ACHN (cell line): ENCODE data around the gene ZC3H4.
"Not testable (repeated sequence)": the region's sequence is repeated elsewhere in the genome, so short reads cannot be mapped to it uniquely, and the experiment has no call there.

Experiments
- DNase-seq: peaks from one replicate; pipeline ENCODE4 v3.0.0-alpha.2; 2015
- in situ Hi-C: cut with HindIII; loops from 2 replicates; pipeline ENCODE4 v1.10.0; 2017; ENCODE audit warnings: low sequenced_read_pairs, low pct_ligation_motif_present, low pct_unique_long_range_greater_than_20kb

The ZC3H4 gene

DNA sequence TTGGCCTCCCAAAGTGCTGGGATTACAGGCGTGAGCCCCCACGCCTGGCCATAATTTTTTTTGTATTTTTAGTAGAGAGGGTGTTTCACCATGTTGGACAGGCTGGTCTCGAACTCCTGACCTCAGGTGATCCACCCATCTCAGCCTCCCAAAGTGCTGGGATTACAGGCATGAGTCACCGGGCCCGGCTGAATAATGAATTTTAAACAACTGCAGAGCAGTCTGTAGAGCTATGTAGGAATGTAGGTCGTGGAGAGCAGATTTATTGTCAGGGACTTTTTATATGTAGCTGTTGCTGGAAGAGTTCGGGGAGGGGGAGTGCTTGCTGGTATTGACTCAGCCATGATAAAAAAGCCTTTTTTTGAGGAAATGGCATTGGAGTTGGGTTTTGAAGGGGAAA, 27.7 kb upstream of the ZC3H4 start:
- DNase-seq, result peak; percentile 3
- in situ Hi-C loops, result not testable (repeated sequence)

GRCh38 chr19:47135156-47135555, 21.6 kb upstream of the ZC3H4 start:
- no peak for DNase-seq
- in situ Hi-C loops, result no loop called here

GRCh38 chr19:47134545-47134944, 21.0 kb upstream of the ZC3H4 start:
- in situ Hi-C loops, result no loop called here
- no peak for DNase-seq

GRCh38 chr19:47133021-47133471, 19.5 kb upstream of the ZC3H4 start:
- in situ Hi-C loops, result no loop called here
- DNase-seq, result no peak

DNA sequence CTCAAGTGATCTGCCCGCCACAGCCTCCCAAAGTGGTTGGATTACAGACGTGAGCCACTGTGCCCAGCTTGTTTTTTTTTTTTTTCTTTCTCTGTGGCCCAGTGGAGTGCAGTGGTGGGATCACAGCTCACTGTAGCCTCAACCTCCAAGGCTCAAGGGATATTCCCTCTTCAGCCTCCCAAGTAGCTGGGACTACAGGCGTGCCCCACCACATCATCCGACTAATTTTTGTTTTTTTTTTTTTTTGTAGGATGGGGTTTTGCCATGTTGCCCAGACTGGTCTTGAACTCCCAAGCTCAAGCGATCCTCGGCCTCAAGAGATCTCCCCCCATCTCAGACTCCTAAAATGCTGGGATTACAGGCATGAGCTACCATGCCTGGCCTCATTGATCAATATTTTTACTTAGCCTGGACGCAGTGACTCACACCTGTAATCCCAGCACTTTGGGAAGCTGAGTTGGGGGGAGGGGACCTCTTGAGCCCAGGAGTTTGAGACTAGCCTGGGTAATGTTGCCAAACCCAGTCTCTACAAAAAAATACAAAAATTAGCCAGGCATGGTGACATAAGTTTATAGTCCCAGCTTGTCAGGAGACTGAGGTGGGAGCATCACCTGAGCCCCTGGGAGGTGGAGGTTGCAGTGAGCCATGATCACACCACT, 18.7 kb upstream of the ZC3H4 start:
- in situ Hi-C loops, result no loop called here
- no peak for DNase-seq

DNA sequence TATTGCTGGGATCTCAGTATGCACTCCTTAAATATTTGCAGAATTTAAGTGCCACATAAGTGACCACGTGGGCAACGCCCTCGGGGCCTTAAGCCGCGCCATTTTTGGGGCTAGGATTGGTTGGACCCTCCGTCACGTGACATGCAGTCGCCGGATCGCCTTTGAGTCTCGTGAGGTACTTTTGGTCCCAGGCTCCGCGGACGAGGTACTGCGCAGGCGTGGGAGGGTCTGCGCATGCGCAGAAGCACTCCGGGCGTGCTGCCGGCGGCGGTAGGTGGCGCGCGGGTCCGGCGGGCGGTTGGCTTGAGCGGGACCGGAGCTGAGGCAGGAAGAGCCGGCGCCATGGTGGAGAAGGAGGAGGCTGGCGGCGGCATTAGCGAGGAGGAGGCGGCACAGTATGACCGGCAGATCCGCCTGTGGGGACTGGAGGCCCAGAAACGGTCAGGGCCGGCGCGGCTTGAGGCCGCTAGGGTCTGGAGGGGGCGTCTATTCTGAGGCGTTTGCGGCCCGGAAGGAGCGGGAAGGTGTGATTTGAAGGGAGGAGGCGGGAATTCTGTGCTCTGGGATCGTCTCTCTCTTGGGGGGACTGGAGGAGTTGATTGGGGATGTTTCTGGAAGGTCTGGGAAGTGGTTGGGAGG, 17.1 kb upstream of the ZC3H4 start, which contains the start of gene SAE1:
TSS of gene SAE1 (plus strand) at position 247 of the 639 bp plus-strand sequence. CDS start at position 343, 96 bp downstream.
- peak; percentile 93 for DNase-seq
- in situ Hi-C loops, result no loop called here

DNA sequence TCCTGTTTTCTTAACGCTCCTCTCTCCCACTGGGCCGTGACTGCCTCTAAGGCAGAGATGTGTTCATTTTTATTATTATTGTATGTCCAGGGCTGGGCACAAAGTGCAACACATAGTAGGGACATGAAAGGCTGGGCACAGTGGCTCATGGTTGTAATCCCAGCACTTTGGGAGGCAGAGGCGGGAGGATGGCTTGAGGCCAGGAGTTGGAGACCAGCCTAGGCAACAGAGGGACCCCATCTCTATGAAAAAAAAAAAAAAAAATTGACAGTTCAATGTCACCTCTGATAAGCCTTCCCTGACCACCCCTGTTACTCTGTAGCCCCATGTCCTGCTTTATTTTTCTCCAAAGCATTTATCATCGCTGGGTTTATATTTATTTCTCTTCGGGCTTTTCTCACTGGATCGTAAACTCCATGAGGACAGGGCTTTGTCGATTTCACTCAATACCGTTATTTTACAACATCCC, 16.6 kb upstream of the ZC3H4 start:
- no peak for DNase-seq
- in situ Hi-C loops, result no loop called here

GRCh38 chr19:47129579-47129978, 16.0 kb upstream of the ZC3H4 start:
- no peak for DNase-seq
- in situ Hi-C loops, result no loop called here

DNA sequence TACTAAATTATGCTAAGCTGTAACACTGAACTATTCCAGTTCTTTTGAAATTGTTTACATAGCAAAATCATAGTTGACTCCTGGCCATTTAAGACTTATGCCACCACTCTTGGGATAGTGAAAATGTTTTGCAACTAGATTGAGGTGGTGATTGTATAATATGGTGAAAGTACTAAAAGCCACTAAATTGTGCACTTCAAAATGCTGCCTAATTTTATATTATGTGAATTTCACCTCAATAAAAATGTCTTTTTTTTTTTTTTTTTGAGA, 12.0 kb upstream of the ZC3H4 start:
- in situ Hi-C loops, result no loop called here
- DNase-seq, result no peak

DNA sequence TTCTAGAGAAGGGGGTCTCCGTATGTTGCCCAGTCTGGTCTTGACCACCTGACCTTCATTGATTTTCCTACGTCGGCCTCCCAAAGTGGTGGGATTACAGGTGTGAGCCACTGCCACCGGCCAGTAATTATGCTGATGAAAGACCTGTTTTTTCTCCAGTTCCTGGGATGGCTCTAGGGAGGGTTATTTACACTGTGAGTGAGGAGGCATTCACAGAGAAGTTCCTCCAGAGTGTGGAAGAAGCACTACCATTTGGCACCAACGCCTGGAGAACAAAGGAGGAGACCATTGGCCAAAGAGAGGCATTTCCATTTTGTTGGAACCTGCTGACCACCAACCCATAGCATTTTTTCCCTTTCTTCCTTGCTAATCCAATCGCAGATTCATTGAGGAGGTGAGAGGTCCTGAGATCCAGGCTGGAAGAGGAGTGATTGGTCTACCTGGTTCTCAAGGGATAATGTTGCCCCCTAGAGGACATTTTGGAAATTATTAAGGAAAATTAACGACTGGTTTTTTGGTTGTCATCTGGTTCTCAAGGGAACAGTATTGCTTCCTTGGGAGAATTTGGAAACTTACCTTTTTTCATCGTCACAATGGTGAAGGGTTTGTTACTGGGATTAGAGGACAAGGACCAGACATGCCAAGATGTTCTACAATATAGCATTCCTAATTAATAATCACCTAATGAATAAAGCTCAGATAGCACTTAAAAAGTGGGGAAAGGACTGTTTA, 11.5 kb upstream of the ZC3H4 start:
- DNase-seq, result peak; percentile 78
- in situ Hi-C loops, result no loop called here

DNA sequence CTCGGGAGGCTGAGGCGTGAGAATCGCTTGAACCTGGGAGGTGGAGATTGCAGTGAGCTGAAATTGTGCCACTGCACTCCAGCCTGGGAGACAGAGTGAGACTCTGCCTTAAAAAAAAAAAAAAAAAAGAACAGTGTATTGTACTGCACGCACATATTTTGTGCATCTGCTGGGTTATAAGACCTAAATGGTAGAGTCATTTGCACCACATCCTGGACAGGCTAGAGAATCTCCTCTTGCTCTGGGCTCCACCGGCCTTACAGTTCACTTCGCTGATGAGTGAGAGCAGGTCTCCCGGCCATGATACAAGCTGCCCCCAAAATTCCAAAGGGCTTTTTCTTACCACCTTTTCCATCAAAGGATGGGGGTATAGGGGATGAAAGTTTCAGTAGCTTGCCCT, 9.8 kb upstream of the ZC3H4 start:
- no peak for DNase-seq
- in situ Hi-C loops, result no loop called here

DNA sequence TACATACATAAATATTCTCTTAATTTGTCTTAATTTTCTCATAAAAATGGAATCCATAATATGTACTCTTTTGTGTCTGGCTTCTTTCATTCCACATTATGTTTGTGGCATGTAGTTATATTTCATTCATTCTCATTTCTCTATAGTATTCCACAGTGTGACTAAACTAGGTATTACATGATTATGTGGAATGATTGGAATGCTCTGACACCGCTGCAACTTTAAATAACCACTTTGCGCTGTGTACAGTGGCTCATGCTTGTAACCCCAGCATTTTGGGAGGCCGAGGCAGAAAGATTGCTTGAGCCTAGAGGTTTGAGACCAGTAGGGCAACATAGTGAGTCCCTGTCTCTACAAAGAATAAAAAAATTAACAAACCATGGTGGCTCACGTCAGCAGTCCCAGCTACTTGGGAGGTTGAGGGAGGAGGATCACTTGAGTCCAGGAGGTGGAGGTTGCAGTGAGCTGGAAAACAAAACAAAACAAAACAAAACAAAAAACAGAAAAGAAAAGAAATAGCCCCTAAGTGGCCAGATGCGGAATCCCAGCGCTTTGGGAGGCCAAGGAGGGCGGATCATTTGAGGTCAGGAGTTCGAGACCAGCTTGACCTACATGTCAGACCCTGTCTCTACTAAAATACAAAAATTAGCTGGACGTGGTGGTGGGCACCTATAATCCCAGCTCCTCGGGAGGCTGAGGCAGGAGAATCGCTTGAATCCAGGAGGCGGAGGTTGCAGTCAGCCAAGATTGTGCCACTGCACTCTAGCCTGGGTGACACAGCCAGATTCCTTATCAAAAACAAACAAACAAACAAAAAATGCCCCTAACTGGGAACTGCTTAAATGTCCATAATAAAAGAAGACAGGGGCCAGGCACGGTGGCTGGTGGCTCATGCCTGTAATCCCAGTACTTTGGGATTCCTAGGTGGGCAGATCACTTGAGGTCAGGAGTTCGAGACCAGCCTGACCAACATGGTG, 9.1 kb upstream of the ZC3H4 start:
- peak; percentile 72 for DNase-seq
- in situ Hi-C loops, result no loop called here

- in situ Hi-C loops, result no loop called here
- DNase-seq, result no peak
Measured at GRCh38 chr19:47120470-47121067, 7.0 kb upstream of the ZC3H4 start.

DNA sequence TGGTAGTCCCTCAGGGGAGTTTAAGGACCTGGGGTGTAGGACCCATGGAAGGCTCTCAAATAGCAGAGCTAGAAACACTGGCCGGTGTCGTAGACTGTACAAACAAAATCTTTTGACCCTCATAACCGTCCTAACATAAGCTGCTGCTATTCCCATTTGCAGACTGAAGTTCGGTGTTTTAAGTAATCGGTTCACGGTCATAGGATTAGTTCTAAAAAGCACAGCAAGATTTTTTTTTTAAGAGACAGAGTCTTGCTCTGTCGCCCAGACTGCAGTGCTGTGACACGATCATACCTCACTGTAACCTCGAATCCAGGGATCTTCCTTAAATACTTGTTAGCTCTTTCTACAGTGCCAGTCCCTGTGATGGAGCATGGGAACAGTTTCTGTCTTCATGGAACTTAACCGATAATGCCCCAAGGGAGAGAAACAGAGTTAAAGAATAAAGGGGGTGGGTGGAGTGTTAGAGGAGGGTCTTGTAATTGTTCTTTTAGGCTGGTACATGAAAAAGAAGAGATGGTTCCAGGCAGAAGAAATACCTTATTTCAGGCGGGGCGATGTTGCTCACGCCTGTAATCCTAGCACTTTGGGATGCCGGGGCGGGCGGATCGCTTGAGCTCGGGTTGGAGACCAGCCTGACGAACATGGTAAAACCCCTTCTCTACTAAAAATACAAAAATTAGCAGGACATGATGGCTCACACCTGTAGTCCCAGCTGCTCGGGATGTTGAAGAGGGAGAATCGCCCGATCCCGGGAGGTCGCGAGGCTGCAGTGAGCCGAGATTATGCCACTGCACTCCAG, 475 bp upstream of the ZC3H4 start:
- in situ Hi-C loops, result no loop called here
- peak; percentile 34 for DNase-seq

DNA sequence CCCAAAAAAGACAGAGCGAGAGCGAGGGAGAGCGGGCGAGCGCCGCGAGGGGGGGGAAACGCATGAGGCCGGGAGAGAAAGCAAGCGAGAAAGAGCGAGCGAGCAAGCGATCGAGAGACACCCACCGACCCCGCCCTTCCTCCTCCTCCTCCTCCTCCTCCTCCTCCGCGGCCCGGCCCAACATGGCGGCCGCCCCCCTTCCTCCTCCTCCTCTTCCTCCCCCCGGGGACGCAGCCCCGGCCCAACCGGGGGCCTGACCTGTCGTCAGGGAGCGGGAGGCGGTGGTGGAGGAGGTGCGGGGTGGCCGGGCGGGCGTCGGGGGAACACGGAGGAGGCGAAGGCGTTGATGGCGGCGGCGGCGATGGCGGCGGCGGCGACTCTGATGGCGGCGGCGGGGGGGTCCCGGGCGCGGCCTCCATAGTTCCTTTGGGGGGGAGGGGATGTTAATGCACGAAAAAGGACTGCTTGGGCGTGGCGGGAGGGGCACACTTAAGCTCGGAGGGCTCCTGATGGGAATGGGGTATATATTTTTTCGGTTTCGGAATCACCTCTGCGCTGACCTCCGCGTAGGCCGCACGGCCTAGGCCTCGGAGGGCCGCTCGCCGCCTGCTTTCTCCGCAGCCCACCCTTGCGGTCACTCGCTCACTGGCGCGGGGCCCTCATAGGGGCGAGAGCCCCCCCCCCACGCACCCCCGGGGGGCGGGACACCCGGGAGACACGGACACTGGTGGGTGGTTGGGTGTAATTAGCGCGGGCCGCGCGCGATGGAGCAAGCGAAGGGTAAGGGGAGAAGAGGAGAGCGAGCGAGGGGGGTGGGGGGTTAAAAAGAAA, 1.2 kb downstream of the ZC3H4 start:
- peak; percentile 64 for DNase-seq
- in situ Hi-C loops, result no loop called here

GRCh38 chr19:47111682-47112165, 1.9 kb downstream of the ZC3H4 start:
- in situ Hi-C loops, result no loop called here
- no peak for DNase-seq
